Mucosa of rectum (tissue), 2 donors: ENCODE results near the gene HRH3.

Experiments used
- H3K27ac ChIP-seq, 2 donors: one replicate each; pipeline ENCODE4 v1.7.0; 2013; ENCODE audit warnings: inconsistent platforms in 2 of 2, low read depth in 2 of 2, low read length in 2 of 2
- H3K27me3 ChIP-seq, 2 donors: one replicate each; pipeline ENCODE4 v1.7.0; 2013; ENCODE audit warnings: low read length in 2 of 2; ENCODE audit not compliant: control insufficient read depth in 2 of 2, insufficient read depth in 2 of 2
- H3K36me3 ChIP-seq, 2 donors: one replicate each; pipeline ENCODE4 v1.7.0; 2013; ENCODE audit warnings: low read length in 2 of 2; ENCODE audit not compliant: control insufficient read depth in 2 of 2, insufficient read depth in 2 of 2
- H3K4me1 ChIP-seq, 2 donors: one replicate each; pipeline ENCODE4 v1.7.0; 2013; ENCODE audit warnings: low read length in 2 of 2, mild to moderate bottlenecking in 1 of 2; ENCODE audit not compliant: control insufficient read depth in 2 of 2, insufficient read depth in 2 of 2
- H3K4me3 ChIP-seq, 2 donors: one replicate each; pipeline ENCODE4 v1.7.0; 2013; ENCODE audit warnings: low read length in 2 of 2
- H3K9ac ChIP-seq, 2 donors: one replicate each; pipeline ENCODE4 v1.7.0; 2013; ENCODE audit warnings: low read length in 2 of 2, low read depth in 1 of 2, mild to moderate bottlenecking in 1 of 2
- H3K9me3 ChIP-seq, 2 donors: one replicate each; pipeline ENCODE4 v1.7.0; 2013; ENCODE audit warnings: low read length in 2 of 2; ENCODE audit not compliant: control insufficient read depth in 2 of 2
- donor health status: healthy.
- donor health status: Normal muscosa, but diverticular disease.

The HRH3 gene

GRCh38 chr20:62217913-62218773 is 1.9 kb downstream of the HRH3 start:
- Histone ChIP-seq H3K9me3 (no peaks in the 10 kb centered on the region), H3K4me3 (no peak overlapping the region), H3K27ac (no peak overlapping the region), H3K36me3 (no peaks in the 10 kb centered on the region), H3K9ac (no peak overlapping the region), H3K27me3 (peaks cover 37 to 61% of the 10 kb centered on the region in 2 donors), H3K4me1 (peaks cover 0 to 7% of the 10 kb centered on the region in 2 donors)

DNA sequence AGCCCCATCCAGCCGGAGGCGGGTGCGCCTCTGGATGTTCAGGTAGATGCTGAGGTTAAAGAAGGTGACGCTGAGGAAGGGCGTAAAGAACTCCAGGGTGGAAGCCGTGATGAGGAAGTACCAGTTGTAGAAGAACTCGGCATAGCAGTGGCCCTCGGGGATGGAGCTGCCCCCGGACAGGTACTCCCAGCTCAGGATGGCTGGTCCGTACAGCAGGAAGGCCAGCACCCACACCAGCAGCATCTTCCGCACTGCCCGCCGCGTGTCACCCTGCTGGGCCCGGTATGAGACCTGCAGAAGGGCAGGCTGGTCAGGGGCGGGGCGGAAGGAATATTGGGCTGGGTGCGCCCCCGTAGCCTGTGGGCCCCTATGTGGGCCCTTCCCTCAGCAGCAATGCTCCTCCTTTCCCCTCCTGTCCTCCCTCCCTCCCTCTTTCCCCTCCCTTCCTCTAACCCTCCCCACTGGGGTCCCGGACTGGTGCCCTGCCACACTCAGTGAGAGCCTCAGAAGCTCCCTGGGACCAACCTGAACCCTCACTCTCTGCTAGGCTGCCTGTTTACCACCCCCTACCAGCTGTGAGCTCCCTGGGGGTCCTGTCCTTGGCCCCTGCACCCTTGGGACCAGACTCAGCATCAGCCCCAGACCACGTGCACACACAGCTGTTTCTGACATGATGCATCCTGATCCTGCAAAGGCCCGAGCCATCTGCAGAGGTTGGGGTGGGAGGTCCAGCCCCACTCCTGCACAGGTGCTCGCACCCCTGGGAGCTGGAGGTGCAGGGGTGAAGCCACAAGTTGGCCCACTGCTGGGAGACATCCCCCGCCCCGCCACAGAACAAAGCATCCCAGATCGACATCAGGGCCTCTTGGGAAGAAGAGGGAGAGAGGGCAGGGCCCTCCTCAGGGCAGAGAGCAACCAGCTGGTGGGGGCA is 3.2 kb downstream of the HRH3 start:
- Histone ChIP-seq H3K36me3 (no peaks in the 10 kb centered on the region), H3K27ac (no peak overlapping the region), H3K9me3 (no peaks in the 10 kb centered on the region), H3K27me3 (peaks cover 32 to 58% of the 10 kb centered on the region in 2 donors), H3K4me3 (no peak overlapping the region), H3K4me1 (peaks cover 0 to 7% of the 10 kb centered on the region in 2 donors), H3K9ac (no peak overlapping the region)

DNA sequence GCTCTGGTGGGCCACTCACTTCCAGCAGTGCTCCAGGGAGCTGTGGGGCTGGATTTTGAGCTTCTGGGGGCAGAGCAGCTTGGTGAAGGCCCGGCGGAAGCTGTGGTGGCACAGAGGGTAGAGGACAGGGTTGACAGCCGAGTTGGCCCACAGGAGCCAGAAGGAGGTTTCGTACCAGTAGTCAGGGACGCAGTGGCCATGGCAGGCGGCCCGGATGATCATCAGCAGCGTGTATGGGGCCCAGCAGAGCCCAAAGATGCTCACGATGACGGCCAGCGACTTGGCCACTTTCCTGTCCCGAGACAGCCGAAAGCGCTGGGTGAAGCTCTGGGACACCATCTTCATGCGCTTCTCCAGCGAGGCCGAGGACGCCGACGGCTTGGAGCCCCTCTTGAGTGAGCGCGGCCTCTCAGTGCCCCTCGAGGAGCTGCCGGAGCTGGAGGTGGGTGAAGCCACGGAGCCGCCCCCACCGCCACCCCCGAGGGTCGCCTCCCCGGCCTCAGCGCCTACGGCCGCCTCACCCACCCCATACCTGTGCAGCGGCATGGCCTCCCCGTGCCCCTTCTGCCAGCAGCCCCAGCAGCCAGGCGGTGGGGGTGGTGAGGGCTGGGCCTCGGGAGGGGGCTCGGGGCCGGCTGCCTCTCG is 4.0 kb downstream of the HRH3 start:
- H3K4me3 ChIP-seq: no peak overlapping the region
- H3K9me3 ChIP-seq: no peaks in the 10 kb centered on the region
- peaks cover 33 to 59% of the 10 kb centered on the region in 2 donors for H3K27me3 ChIP-seq
- no peak overlapping the region for H3K27ac ChIP-seq
- peaks cover 0 to 7% of the 10 kb centered on the region in 2 donors for H3K4me1 ChIP-seq
- H3K36me3 ChIP-seq: no peaks in the 10 kb centered on the region
- H3K9ac ChIP-seq: no peak overlapping the region

DNA sequence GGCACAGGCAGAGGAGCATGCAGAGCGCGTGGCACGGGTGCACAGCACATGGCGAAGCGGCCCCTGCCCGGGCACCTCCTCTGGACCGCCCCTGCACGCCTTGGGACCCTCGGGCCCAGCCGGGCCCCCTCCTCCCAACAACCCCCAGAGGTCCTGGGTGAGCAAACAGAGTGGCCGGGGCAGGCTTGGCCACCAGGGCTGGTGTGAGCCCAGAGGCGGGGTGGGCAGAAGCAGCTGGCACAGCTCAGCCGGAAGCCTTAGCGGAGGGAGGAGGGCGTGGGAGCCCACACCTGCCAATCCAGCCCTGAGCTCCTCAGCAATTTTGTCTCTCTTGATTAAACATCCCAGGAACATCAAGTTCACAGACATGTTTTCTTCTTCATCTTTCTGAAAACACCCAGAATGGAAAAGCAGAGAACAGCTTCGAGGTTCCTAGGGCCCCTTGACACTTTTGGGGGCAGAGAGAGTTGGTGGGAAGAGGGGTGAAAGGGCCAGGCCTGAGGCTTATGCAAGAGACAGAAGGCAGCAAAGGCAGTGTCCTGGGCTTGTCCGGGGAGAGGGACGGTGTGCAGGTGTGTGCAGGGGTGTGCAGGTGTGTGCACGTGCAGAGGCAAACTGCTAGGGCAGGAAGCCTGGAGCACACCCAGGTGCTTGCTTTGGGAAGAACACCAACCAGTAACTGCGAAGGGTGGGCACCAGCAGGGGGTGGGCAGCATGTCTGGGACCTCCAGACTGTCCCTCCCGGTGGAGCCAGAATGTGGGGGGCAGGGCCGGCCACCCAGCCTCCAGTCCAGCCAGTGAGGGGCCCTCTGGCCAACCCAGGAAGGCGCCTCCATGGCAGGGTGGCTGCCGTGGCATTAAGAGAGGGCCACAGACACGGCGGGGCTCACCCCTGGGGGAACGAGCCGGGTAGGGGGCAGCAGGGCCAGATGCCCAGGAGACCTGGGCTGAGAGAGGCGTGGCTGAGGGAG is 4.8 kb downstream of the HRH3 start:
- peaks cover 30 to 61% of the 10 kb centered on the region in 2 donors for H3K27me3 ChIP-seq
- H3K9me3 ChIP-seq: no peaks in the 10 kb centered on the region
- H3K9ac ChIP-seq: no peak overlapping the region
- peaks cover 0 to 4% of the 10 kb centered on the region in 2 donors for H3K4me1 ChIP-seq
- H3K36me3 ChIP-seq: no peaks in the 10 kb centered on the region
- no peak overlapping the region for H3K27ac ChIP-seq
- no peak overlapping the region for H3K4me3 ChIP-seq

GRCh38 chr20:62214067-62214466 is 6.0 kb downstream of the HRH3 start:
- H3K9me3 ChIP-seq: no peaks in the 10 kb centered on the region

GRCh38 chr20:62212299-62212698 is 7.8 kb downstream of the HRH3 start:
- no peaks in the 10 kb centered on the region for H3K36me3 ChIP-seq
- no peak overlapping the region for H3K27ac ChIP-seq
- H3K4me1 ChIP-seq: no peaks in the 10 kb centered on the region
- no peak overlapping the region for H3K9ac ChIP-seq
- H3K4me3 ChIP-seq: no peak overlapping the region
- H3K9me3 ChIP-seq: no peaks in the 10 kb centered on the region
- peaks cover 23 to 40% of the 10 kb centered on the region in 2 donors for H3K27me3 ChIP-seq

More at GRCh38 chr20:62214067-62214466, 6.0 kb downstream of the HRH3 start:
- no peaks in the 10 kb centered on the region for H3K4me1 ChIP-seq
- H3K4me3 ChIP-seq: no peak overlapping the region
- no peaks in the 10 kb centered on the region for H3K36me3 ChIP-seq
- H3K27me3 ChIP-seq: peaks cover 36 to 57% of the 10 kb centered on the region in 2 donors
- no peak overlapping the region for H3K27ac ChIP-seq
- no peak overlapping the region for H3K9ac ChIP-seq

DNA sequence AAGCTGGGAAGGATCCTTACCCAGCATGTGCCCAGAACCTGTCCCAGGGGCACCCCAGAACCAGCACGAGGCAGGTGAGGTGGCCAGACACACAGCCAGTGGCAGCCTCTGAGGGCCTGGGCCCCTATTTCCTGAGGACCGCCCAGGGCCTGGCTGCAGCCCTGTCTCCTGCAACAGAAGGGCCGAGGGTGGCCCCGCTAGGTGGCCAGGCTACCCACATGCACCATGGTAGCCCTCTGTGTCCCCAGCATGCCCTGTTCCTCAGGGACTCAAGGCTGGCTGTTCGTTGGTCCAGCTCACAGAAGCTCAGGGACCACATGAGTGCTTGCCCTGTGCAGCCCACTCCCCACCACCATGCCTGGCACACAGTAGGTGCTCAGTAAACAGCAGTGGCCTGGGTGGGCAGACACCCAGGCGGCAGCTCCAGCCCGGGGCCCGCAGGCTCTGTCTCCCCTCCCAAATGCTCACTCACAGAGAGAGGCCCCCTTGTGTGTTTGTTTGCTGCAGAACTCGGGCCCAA is 8.2 kb downstream of the HRH3 start:
- Histone ChIP-seq H3K27ac (no peak overlapping the region), H3K27me3 (peaks cover 23 to 36% of the 10 kb centered on the region in 2 donors), H3K4me3 (no peak overlapping the region)

DNA sequence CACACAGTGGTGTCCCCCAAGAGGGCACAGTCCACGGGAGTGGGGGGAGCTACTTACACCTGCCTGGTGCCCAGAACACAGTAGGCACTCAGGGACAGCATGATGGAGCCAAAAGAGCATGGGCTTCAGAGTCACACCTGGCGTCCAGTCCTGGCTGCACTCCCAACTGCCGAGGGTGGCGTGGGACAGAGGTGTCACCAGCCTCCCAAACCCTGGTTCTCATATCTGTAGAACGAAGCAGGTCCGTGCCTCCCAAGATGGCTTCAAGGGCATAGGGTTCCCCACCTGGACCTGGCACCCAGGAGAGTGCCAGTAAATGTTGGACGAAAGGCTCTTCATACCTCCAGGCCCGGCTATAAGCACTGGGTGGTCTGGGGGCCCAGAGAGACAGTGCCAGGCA is 8.9 kb downstream of the HRH3 start:
- H3K9ac ChIP-seq: no peak overlapping the region
- peaks cover 23 to 32% of the 10 kb centered on the region in 2 donors for H3K27me3 ChIP-seq
- no peaks in the 10 kb centered on the region for H3K36me3 ChIP-seq
- no peaks in the 10 kb centered on the region for H3K4me1 ChIP-seq
- no peak overlapping the region for H3K27ac ChIP-seq
- H3K9me3 ChIP-seq: no peaks in the 10 kb centered on the region
- H3K4me3 ChIP-seq: no peak overlapping the region

More for the DNA sequence above, 8.2 kb downstream of the HRH3 start:
- H3K4me1 ChIP-seq: no peaks in the 10 kb centered on the region
- no peaks in the 10 kb centered on the region for H3K9me3 ChIP-seq
- H3K9ac ChIP-seq: no peak overlapping the region
- no peaks in the 10 kb centered on the region for H3K36me3 ChIP-seq

- Histone ChIP-seq H3K27ac (no peak overlapping the region), H3K27me3 (peaks cover 19 to 32% of the 10 kb centered on the region in 2 donors), H3K36me3 (no peaks in the 10 kb centered on the region), H3K9me3 (no peaks in the 10 kb centered on the region), H3K9ac (no peak overlapping the region), H3K4me1 (no peaks in the 10 kb centered on the region), H3K4me3 (no peak overlapping the region)
Observed at GRCh38 chr20:62210496-62210855, 9.6 kb downstream of the HRH3 start.
